Stimulated activated CD4-positive, alpha-beta T cell treated with anti-CD3 and anti-CD28 coated beads, Interleukin-2, amount 100 ng/mL, for 4 hours (primary cell): ENCODE data around the gene CEP162.
"Not testable (repeated sequence)": the region's sequence is repeated elsewhere in the genome, so short reads cannot be mapped to it uniquely, and the experiment has no call there.

Experiments
- DNase-seq: peaks from one replicate; pipeline ENCODE4 v3.0.0-alpha.2; 2020; ENCODE audit warnings: low read depth

CEP162 gene

GRCh38 chr6:84139311-84139710, 88.1 kb downstream of the CEP162 start:
- DNase-seq, result no peak

- DNase-seq, result no peak
Measured at GRCh38 chr6:84137989-84138575, 89.4 kb downstream of the CEP162 start.

GRCh38 chr6:84137051-84137375, 90.4 kb downstream of the CEP162 start:
- no peak for DNase-seq

- DNase-seq, result no peak
Measured at GRCh38 chr6:84136364-84137050, 90.9 kb downstream of the CEP162 start.

- DNase-seq, result no peak
Measured at GRCh38 chr6:84135291-84135690, 92.2 kb downstream of the CEP162 start.

GRCh38 chr6:84133385-84133784, 94.1 kb downstream of the CEP162 start:
- not testable (repeated sequence) for DNase-seq

DNA sequence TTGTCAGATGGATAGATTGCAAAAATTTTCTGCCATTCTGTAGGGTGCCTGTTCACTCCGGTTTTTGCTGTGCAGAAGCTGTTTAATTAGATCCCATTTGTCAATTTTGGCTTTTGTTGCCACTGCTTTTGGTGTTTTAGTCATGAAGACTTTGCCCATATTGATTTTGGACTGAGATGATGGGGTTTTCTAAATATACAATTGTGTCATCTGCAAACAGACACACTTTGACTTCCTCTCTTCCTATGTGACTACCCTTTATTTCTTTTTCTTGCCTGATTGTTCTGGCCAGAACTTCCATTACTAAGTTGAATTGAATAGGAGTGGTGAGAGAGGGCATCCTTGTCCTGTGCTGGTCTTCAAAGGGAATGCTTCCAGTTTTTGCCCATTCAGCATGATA, 97.9 kb downstream of the CEP162 start:
- not testable (repeated sequence) for DNase-seq

DNA sequence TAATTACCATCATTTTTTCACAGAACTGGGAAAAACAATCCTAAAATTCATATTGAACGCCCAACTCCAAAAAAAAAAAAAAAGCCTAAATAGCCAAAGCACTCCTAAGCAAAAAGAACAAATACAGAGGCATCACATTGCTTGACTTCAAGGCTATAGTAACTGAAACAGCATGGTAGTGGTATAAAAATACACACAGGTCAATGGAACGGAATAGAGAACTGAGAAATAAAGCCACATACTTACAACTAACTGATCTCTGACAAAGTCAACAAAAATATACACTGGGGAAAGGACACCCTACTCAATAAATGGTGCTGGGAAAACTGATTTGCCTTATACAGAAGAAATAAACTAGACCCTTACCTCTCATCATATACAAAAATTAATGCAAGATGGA, 104.3 kb downstream of the CEP162 start:
- DNase-seq, result no peak

DNA sequence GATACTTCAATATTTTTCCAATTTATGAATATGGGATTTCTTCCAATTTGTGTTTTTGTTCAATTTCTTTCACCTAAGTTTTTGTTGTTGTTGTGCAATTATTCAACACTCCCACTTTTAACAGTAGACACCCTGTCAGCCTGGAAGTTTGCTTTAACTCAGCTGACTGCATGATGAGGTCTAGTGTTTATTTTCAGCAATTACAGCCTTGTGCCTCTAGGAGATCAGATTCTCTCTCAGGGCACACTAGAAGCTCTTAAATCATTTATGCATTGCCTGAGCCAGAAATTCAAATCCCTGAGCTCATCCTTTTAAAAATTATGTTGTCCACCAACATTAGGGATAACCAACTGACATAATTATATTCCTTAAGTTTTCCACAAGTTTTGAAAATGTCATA, 108.2 kb downstream of the CEP162 start:
- DNase-seq, result no peak

GRCh38 chr6:84118191-84118590, 109.3 kb downstream of the CEP162 start:
- no peak for DNase-seq

DNA sequence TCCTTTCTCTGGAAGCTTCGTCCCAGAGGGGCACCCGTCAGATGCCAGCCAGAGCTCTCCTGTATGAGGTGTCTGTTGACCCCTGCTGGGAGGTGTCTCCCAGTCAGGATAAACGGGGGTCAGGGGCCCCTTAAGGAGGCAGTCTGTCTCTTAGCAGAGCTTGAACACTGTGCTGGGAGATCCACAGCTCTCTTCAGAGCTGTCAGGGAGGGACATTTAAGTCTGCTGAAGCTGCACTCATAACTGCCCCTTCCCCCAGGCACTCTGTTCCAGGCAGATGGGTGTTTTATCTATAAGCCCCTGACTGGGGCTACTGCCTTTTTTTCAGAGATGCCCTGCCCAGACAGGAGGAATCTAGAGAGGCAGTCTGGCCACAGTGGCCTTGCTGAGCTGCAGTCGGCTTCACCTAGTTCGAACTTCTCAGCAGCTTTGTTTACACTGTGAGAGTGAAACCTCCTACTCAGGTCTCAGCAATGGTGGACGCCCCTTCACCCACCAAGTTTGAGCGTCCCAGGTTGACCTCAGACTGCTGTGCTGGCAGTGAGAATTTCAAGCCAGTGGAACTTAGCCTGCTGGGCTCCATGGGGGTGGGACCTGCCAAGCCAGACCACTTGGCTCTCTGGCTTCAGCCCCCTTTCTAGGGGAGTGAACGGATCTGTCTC, 112.4 kb downstream of the CEP162 start:
- DNase-seq, result not testable (repeated sequence)

- not testable (repeated sequence) for DNase-seq
Measured at GRCh38 chr6:84111351-84111750, 116.1 kb downstream of the CEP162 start.

- DNase-seq, result no peak
Measured at GRCh38 chr6:84107495-84107894, 119.9 kb downstream of the CEP162 start.

DNA sequence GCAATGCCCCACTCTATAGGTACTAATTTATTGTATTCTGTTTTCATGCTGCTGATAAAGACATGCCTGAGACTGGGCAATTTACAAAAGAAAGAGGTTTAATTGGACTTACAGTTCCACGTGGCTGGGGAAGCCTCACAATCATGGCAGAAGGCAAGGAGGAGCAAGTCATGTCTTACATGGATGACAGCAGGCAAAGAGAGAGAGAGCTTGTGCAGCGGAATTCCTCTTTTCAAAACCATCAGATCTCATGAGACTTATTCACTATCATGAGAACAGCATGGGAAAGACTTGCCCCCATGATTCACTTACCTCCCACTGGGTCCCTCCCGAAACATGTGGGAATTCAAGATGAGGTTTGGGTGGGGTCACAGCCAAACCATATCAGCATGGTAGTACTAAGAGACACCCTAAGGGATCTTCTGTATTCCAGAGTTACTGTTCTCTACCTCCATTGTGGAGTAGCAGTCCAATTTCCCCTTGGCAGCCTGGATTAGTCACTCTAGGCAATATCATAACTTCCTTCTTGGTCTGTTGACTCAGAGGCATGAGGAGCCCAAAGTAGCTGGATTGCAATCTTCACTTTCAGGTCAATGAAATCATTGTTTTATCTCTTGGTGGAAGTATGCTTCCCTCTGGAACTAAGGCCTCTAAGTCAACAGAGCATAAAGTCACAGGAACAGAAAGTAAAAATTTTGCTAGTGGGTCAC, 122.1 kb downstream of the CEP162 start:
- not testable (repeated sequence) for DNase-seq

DNA sequence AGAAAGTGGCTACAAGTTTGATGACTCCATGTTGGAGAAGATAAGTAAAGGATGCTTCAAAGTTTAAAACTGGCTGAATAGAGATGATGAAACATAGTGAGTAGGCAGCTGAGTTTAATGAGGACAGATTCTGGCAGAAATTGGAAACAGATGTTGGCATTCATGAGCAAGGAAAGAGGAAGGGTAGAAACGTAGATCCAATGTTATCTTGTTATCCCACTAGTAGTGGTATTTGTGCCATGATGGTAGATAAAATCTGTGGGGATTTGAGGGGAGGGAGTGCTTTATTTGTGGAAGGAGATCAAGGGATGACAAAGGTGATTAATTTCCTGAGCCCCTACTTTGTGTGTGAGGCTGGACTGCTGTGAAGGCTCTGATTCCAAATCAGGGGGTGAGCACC, 124.4 kb downstream of the CEP162 start:
- DNase-seq, result no peak

DNA sequence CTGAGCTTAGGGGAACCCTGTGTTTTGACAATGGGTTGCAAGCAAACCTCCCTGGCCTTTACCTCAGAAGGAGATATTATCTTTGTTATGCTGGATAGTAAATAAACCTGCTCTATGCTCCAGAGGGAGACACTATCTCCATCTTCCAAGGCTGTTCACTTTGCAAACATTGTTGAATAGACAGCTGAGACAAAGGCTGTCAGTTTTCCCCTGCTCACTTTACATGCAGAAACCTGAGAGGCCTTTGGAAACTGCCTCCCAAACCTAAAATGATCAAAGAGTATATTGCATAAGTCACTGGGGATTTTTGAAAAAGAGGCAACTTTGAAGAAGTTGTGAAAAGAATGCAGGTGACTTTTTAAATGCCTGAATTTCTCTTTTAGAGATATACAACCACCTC, 132.3 kb downstream of the CEP162 start:
- no peak for DNase-seq

DNA sequence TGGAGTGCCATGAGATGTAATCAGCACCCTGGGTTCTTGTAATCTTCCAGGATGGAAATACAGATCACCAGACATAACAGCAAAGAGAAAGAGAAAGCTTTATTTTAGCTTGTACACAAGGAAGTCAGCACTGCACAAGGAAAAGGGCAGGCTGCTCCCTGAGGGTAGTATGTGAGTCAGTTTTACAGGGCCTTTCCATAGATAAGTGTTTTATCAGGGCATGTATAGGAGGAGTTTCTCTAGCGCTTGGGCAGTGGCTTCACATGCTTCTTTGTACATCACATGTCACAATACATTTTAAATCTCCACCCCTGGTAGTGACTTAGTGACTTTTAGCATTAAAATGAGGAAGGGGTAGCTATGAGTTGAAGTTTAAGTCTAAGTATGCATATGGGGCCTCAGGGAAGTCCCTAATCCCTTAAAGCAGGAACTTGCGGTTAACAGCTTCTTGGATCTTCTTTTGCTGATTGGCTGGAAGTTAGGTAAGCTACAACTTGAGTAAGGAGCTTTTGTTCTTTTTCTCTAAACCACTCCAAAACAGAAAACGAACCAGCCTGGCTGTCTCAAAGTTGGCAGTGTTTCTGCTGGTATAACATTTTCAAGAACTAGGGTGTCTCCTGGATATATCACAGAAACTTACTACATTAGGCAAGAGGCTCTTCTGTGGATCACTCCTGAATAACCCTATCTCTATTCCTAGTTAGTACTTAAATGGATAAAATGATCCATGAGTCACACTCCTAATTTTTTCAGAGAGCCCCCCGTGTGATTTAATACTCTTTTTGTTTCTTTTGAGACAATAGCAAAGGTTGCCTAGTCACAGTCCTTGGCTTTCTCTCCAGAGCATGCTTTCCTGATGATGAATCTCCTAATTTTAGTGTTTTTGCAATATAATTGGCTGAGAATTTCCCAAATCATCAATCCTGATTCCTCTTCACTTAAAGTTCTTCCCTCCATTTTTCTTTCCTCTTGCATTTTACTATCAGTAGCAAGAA, 133.7 kb downstream of the CEP162 start:
- DNase-seq, result no peak

- DNase-seq, result no peak
Measured at GRCh38 chr6:84089552-84089951, 137.9 kb downstream of the CEP162 start.

DNA sequence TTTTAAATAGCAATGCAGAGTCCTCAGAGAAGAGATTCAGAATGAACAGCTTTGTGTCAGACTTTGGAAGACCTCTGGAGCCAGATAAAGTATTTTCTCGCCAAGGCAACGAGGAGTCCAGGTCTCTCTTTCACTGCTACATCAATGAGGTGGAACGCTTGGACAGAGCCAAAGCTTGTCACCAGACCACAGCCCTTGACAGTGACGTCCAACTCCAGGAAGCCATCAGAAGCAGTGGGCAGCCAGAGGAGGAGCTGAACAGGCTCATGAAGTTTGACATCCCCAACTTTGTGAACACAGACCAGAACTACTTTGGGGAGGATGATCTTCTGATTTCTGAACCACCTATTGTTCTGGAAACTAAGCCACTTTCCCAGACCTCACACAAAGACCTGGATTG, 138.4 kb downstream of the CEP162 start:
- no peak for DNase-seq

- DNase-seq, result no peak
Measured at GRCh38 chr6:84086545-84087429, 140.7 kb downstream of the CEP162 start.

GRCh38 chr6:84086056-84086455, 141.4 kb downstream of the CEP162 start:
- no peak for DNase-seq
